ENCODE measurements around the gene MRM1.

Gene MRM1

DNA sequence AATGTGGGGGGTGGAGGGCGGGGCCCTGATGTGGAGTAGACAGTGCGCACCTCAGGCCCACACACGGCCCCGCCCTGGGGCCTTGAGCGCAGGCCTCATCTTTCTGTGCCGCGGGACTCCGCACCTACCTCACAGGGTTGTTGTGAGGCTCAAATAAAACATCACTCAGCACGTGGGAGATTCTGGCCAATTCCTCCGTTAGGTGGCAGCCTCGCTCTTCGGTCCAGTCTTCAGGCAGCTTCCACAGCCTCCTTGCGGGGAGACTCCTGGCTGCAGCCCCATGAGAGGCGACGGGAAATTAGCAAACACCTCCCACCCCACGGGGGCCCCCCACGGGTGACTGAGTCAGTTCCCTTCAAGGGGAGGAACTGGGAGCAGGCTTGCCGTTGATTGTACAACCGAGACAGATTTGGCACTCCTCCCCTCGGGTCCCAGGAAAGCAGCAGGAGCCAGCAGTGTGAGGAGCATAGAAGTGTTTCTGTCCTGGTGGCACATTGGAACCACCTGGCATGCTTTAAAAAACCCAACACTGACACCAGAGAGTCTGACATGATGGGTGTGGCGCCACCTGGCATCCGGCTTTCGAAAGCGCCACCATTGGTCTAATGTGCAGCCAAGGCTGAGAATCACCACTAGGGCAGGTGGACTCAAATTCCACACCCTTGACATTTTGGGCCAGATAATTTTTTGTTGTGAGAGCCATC lies 7.6 kb downstream of the MRM1 start:
- no peaks in the 10 kb centered on the region for H3K27me3 ChIP-seq (ENCODE audit: insufficient read depth, low read length)
- no peak overlapping the region for H2AFZ ChIP-seq (ENCODE audit: low read length)
- peak overlapping the region; percentile 58; the same call in 1 of the 2 replicates for H3K4me2 ChIP-seq (ENCODE audit: low read length)
- H3K9ac ChIP-seq (ENCODE audit: low read length), result peak overlapping the region; percentile 39; the same call in 1 of the 2 replicates
- TF ChIP-seq, protein P1, sequence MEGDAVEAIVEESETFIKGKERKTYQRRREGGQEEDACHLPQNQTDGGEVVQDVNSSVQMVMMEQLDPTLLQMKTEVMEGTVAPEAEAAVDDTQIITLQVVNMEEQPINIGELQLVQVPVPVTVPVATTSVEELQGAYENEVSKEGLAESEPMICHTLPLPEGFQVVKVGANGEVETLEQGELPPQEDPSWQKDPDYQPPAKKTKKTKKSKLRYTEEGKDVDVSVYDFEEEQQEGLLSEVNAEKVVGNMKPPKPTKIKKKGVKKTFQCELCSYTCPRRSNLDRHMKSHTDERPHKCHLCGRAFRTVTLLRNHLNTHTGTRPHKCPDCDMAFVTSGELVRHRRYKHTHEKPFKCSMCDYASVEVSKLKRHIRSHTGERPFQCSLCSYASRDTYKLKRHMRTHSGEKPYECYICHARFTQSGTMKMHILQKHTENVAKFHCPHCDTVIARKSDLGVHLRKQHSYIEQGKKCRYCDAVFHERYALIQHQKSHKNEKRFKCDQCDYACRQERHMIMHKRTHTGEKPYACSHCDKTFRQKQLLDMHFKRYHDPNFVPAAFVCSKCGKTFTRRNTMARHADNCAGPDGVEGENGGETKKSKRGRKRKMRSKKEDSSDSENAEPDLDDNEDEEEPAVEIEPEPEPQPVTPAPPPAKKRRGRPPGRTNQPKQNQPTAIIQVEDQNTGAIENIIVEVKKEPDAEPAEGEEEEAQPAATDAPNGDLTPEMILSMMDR (IDR thresholded peaks at IDR 0.05; ENCODE audit: low read length), result peak; percentile 63
- no peak for TF ChIP-seq EZH2 (IDR thresholded peaks at IDR 0.05; ENCODE audit: borderline replicate concordance, low read length)
- peaks cover 25% of the 10 kb centered on the region for H3K4me1 ChIP-seq (ENCODE audit: insufficient read depth, low read length, severe bottlenecking)
- H3K9me2 ChIP-seq (ENCODE audit: low read depth, low read length), result no peaks in the 10 kb centered on the region
- peak overlapping the region; percentile 54 for H3K27ac ChIP-seq (ENCODE audit: low read depth, low read length, poor library complexity, severe bottlenecking)
- peaks cover 5% of the 10 kb centered on the region for H3K36me3 ChIP-seq (ENCODE audit: insufficient read depth, low read length)
- no peaks in the 10 kb centered on the region for H3F3A ChIP-seq (ENCODE audit: insufficient read depth, low read length)
- no peaks in the 10 kb centered on the region for H4K20me1 ChIP-seq (ENCODE audit: insufficient read depth, low read length)
- no peaks in the 10 kb centered on the region for H3K79me2 ChIP-seq (ENCODE audit: insufficient read depth, low read length)
- no peaks in the 10 kb centered on the region for H3K9me3 ChIP-seq (ENCODE audit: low read length)
- peak overlapping the region; percentile 38 for H3K4me3 ChIP-seq (ENCODE audit: low read depth, low read length, poor library complexity, severe bottlenecking)

- Histone ChIP-seq H3K79me2 (ENCODE audit: insufficient read depth, low read length) (no peaks in the 10 kb centered on the region), H3K9me2 (ENCODE audit: low read depth, low read length) (no peaks in the 10 kb centered on the region), H4K20me1 (ENCODE audit: insufficient read depth, low read length) (no peaks in the 10 kb centered on the region), H3K9me3 (ENCODE audit: low read length) (no peaks in the 10 kb centered on the region), H3K4me1 (ENCODE audit: insufficient read depth, low read length, severe bottlenecking) (peaks cover 21% of the 10 kb centered on the region), H3K36me3 (ENCODE audit: insufficient read depth, low read length) (peaks cover 5% of the 10 kb centered on the region), H3K4me2 (ENCODE audit: low read length) (no peak overlapping the region), H3K9ac (ENCODE audit: low read length) (no peak overlapping the region), H3F3A (ENCODE audit: insufficient read depth, low read length) (no peaks in the 10 kb centered on the region), H3K27me3 (ENCODE audit: insufficient read depth, low read length) (no peaks in the 10 kb centered on the region), H3K27ac (ENCODE audit: low read depth, low read length, poor library complexity, severe bottlenecking) (no peak overlapping the region), H3K4me3 (ENCODE audit: low read depth, low read length, poor library complexity, severe bottlenecking) (no peak overlapping the region), H2AFZ (ENCODE audit: low read length) (no peak overlapping the region)
- TF ChIP-seq EZH2 (IDR thresholded peaks at IDR 0.05; ENCODE audit: borderline replicate concordance, low read length), result no peak
- TF ChIP-seq, protein P1 (IDR thresholded peaks at IDR 0.05; ENCODE audit: low read length), result no peak
Measured at GRCh38 chr17:36609498-36609862, 8.1 kb downstream of the MRM1 start.

- Histone ChIP-seq H3K9me3 (ENCODE audit: low read length) (no peaks in the 10 kb centered on the region), H3K9ac (ENCODE audit: low read length) (no peak overlapping the region), H3K4me2 (ENCODE audit: low read length) (no peak overlapping the region), H3K27me3 (ENCODE audit: insufficient read depth, low read length) (no peaks in the 10 kb centered on the region), H2AFZ (ENCODE audit: low read length) (no peak overlapping the region), H3K4me3 (ENCODE audit: low read depth, low read length, poor library complexity, severe bottlenecking) (no peak overlapping the region), H3K79me2 (ENCODE audit: insufficient read depth, low read length) (no peaks in the 10 kb centered on the region), H3K4me1 (ENCODE audit: insufficient read depth, low read length, severe bottlenecking) (peaks cover 19% of the 10 kb centered on the region), H3K9me2 (ENCODE audit: low read depth, low read length) (no peaks in the 10 kb centered on the region), H3K27ac (ENCODE audit: low read depth, low read length, poor library complexity, severe bottlenecking) (no peak overlapping the region), H3K36me3 (ENCODE audit: insufficient read depth, low read length) (peaks cover 5% of the 10 kb centered on the region), H3F3A (ENCODE audit: insufficient read depth, low read length) (no peaks in the 10 kb centered on the region), H4K20me1 (ENCODE audit: insufficient read depth, low read length) (no peaks in the 10 kb centered on the region)
- no peak for TF ChIP-seq EZH2 (IDR thresholded peaks at IDR 0.05; ENCODE audit: borderline replicate concordance, low read length)
- TF ChIP-seq, protein P1 (IDR thresholded peaks at IDR 0.05; ENCODE audit: low read length), result no peak
Measured at GRCh38 chr17:36610474-36610873, 9.1 kb downstream of the MRM1 start.
